Transverse colon (tissue), 4 donors: ENCODE results near the gene COBLL1.

Source experiments
- CTCF ChIP-seq, 5 experiments: fragments of 200-600 bp in 3 of 5; fragments of 450-650 bp in 2 of 5; sonication (generic) in 3 of 5; IDR thresholded peaks; 1 replicate in 2 of 5; 2 replicates in 3 of 5; pipeline ENCODE4 v1.5.1; 2016 to 2017; ENCODE audit warnings: antibody characterized with exemption in 5 of 5, inconsistent platforms in 3 of 5, mild to moderate bottlenecking in 2 of 5, moderate library complexity in 1 of 5
- POLR2AphosphoS5 ChIP-seq, 3 donors: sonication (generic); formaldehyde crosslinking; IDR thresholded peaks; one replicate each; pipeline ENCODE4 v1.6.1; 2016; ENCODE audit warnings: antibody characterized with exemption in 3 of 3

GRCh38 chr2:164692958-164693357 lies 148.7 kb downstream of the COBLL1 start:
- no peak for TF ChIP-seq POLR2AphosphoS5 (IDR thresholded peaks at IDR 0.05)
- no peak for TF ChIP-seq CTCF (IDR thresholded peaks at IDR 0.05)
